Panc1 (cell line): ENCODE results near the gene C5AR1. TPM values are rescaled to one million over a fixed set of nuclear protein-coding genes. Genes with fewer than 3 reads are reported as not detected.

Source experiments
- ATAC-seq: fragments of 200-7000 bp; cut with Tn5 transposase; 2 replicates; pipeline ENCODE4 v1.9.1; 2020; ENCODE audit warnings: mild to moderate bottlenecking, moderate library complexity
- BruUV-seq: library from RNA; stranded (reverse); fragments of 400-500 nt; replicated peaks from 2 replicates; lab custom pipeline; 2021; lab: Mats Ljungman, UMichigan
- CTCF ChIA-PET: fragments of 300-600 bp; sonication (Branson Sonifier 250); formaldehyde crosslinking; loops from one replicate; lab custom pipeline; 2022; ENCODE audit warnings: antibody characterized with exemption; lab: Charles Lee
- POLR2A ChIA-PET: fragments of 300-600 bp; sonication (Branson Sonifier 250); formaldehyde crosslinking; loops from one replicate; lab custom pipeline; 2022; ENCODE audit warnings: antibody characterized with exemption; lab: Charles Lee
- DNase-seq: peaks from one replicate; pipeline ENCODE4 v3.0.0-alpha.2; 2010; ENCODE audit warnings: low read depth, low spot score
- H3K27ac ChIP-seq: 2 replicates; pipeline ENCODE4 v1.5.1; 2011; ENCODE audit warnings: mild to moderate bottlenecking, low read length, inconsistent platforms
- H3K27me3 ChIP-seq: fragments of 200-500 bp; sonication (Bioruptor generic); 2 replicates; pipeline ENCODE4 v1.6.0; 2014; ENCODE audit warnings: low read length, inconsistent platforms; ENCODE audit not compliant: control insufficient read depth, insufficient read depth
- H3K36me3 ChIP-seq: fragments of 200-500 bp; sonication (Bioruptor generic); 2 replicates; pipeline ENCODE4 v1.5.1; 2014; ENCODE audit warnings: inconsistent platforms, mild to moderate bottlenecking, low read length, moderate library complexity; ENCODE audit not compliant: control insufficient read depth, insufficient read depth
- H3K4me1 ChIP-seq: 2 replicates; pipeline ENCODE4 v1.5.1; 2011; ENCODE audit warnings: inconsistent platforms, mild to moderate bottlenecking, low read length, moderate library complexity; ENCODE audit not compliant: control insufficient read depth, insufficient read depth
- H3K4me3 ChIP-seq, 2 experiments: 2 replicates each; pipeline ENCODE4 v1.5.1; 2011 to 2012; ENCODE audit warnings: low read depth in 2 of 2, low read length in 2 of 2, mild to moderate bottlenecking in 2 of 2, inconsistent platforms in 1 of 2, moderate library complexity in 1 of 2
- H3K9me3 ChIP-seq: fragments of 200-500 bp; sonication (Bioruptor generic); 2 replicates; pipeline ENCODE4 v1.5.1; 2014; ENCODE audit warnings: low read depth, mild to moderate bottlenecking, inconsistent platforms, low read length, moderate library complexity; ENCODE audit not compliant: control insufficient read depth, insufficient read depth
- CTCF ChIP-seq: fragments of 450-650 bp; IDR thresholded peaks from 2 replicates; pipeline ENCODE4 v1.5.1; 2017; ENCODE audit warnings: mild to moderate bottlenecking
- POLR2AphosphoS5 ChIP-seq: IDR thresholded peaks from 2 replicates; pipeline ENCODE4 v1.6.1; 2012; ENCODE audit warnings: mild to moderate bottlenecking, low read depth, low read length, moderate library complexity
- REST ChIP-seq, 2 experiments: IDR thresholded peaks; 2 replicates each; pipeline ENCODE4 v1.6.1; 2011 to 2012; ENCODE audit warnings: low read depth in 2 of 2, control low read depth in 1 of 2, low read length in 1 of 2, mild to moderate bottlenecking in 1 of 2, moderate library complexity in 1 of 2; ENCODE audit not compliant: insufficient read depth in 1 of 2
- SIN3A ChIP-seq: IDR thresholded peaks from 2 replicates; pipeline ENCODE4 v1.6.1; 2012; ENCODE audit warnings: low read depth, mild to moderate bottlenecking, low read length, moderate library complexity, borderline replicate concordance; ENCODE audit not compliant: insufficient read depth
- TCF7L2 ChIP-seq: IDR thresholded peaks from 2 replicates; pipeline ENCODE4 v1.6.1; 2011; ENCODE audit warnings: mild to moderate bottlenecking, low read depth, low read length, inconsistent platforms
- in situ Hi-C: cut with HindIII; loops from 2 replicates; pipeline ENCODE4 v1.10.0; 2016; ENCODE audit warnings: low sequenced_read_pairs, low pct_unique_long_range_greater_than_20kb
- intact Hi-C: fragments of 100-400 bp; cut with micrococcal nuclease; formaldehyde crosslinking; loops from one replicate; pipeline ENCODE4 v1.10.0; 2022; ENCODE audit not compliant: unreplicated experiment
- total RNA-seq: library from RNA; stranded (reverse); gene quantifications from one replicate; pipeline ENCODE4 v1.2.1, GENCODE V29; 2021; ENCODE audit not compliant: unreplicated experiment

C5AR1 gene
- total RNA-seq, 1 experiment from 2014 or later: 2.7 TPM

GRCh38 chr19:47310323-47310722 is 662 bp downstream of the C5AR1 start:
- H3K27me3 ChIP-seq: no peaks in the 10 kb centered on the region
- intact Hi-C loops: no loop called here
- DNase-seq (no peak), ATAC-seq (no peak)
- 0 out of 2 replicates have a peak, but pooled peaks cover 3% of the 10 kb centered on the region for H3K4me1 ChIP-seq
- H3K4me3 ChIP-seq: no peak overlapping the region
- no peak for TF ChIP-seq TCF7L2
- TF ChIP-seq REST (IDR thresholded peaks at IDR 0.05; ENCODE audit: insufficient read depth in 1 of 2, low read depth in 2 of 2, low read length in 1 of 2): no peak
- no peak for TF ChIP-seq CTCF
- no peak for TF ChIP-seq POLR2AphosphoS5
- TF ChIP-seq SIN3A: no peak
- H3K27ac ChIP-seq: no peak overlapping the region
- no peaks in the 10 kb centered on the region for H3K9me3 ChIP-seq
- in situ Hi-C loops: no loop called here
- ChIA-PET CTCF (no interaction called here), POLR2A (no interaction called here)
- no peaks in the 10 kb centered on the region for H3K36me3 ChIP-seq
- no TSS peak for BruUV-seq

- intact Hi-C loops: no loop called here
- Histone ChIP-seq H3K27ac (no peak overlapping the region), H3K27me3 (no peaks in the 10 kb centered on the region), H3K36me3 (no peaks in the 10 kb centered on the region), H3K9me3 (no peaks in the 10 kb centered on the region), H3K4me1 (0 out of 2 replicates have a peak, but pooled peaks cover 3% of the 10 kb centered on the region), H3K4me3 (no peak overlapping the region)
- BruUV-seq: no TSS peak
- in situ Hi-C loops: no loop called here
- ATAC-seq (no peak), DNase-seq (no peak)
- no peak for TF ChIP-seq SIN3A
- no peak for TF ChIP-seq CTCF
- no peak for TF ChIP-seq REST (IDR thresholded peaks at IDR 0.05; ENCODE audit: insufficient read depth in 1 of 2, low read depth in 2 of 2, low read length in 1 of 2)
- TF ChIP-seq POLR2AphosphoS5: no peak
- TF ChIP-seq TCF7L2: no peak
- ChIA-PET CTCF (no interaction called here), POLR2A (no interaction called here)
These were observed 1.2 kb downstream of the C5AR1 start for GRCh38 chr19:47310819-47311218.
